Natural killer cell treated with Interleukin-12 subunit alpha and Interleukin-12 subunit beta and Interleukin-15 and Interleukin-18, amount 100 ng/mL, for 72 hours (primary cell): ENCODE results near the gene KLF6. TPM values are rescaled to one million over a fixed set of nuclear protein-coding genes. Genes with fewer than 3 reads are reported as not detected.

Source experiments
- ATAC-seq, 2 donors: fragments of 150-1000 bp; cut with Tn5 transposase in 1 of 2; sonication (Bioruptor Pico), chemical (Tn5 transposase) in 1 of 2; 2 replicates each; pipeline ENCODE4 v1.10.0; 2021
- DNase-seq: peaks from one replicate; pipeline ENCODE4 v3.0.0; 2022; ENCODE audit warnings: low spot score
- H3K27ac Mint-ChIP-seq, 2 donors: 1 replicate in 1 of 2; 2 replicates in 1 of 2; pipeline ENCODE4 v1.8.0; 2022; ENCODE audit warnings: mixed read lengths in 2 of 2, mild to moderate bottlenecking in 1 of 2, moderate library complexity in 1 of 2
- H3K27me3 Mint-ChIP-seq, 2 donors: 1 replicate in 1 of 2; 2 replicates in 1 of 2; pipeline ENCODE4 v1.8.0; 2022; ENCODE audit warnings: mixed read lengths in 2 of 2
- H3K36me3 Mint-ChIP-seq: one replicate; pipeline ENCODE4 v1.8.0; 2022; ENCODE audit warnings: mixed read lengths
- H3K4me1 Mint-ChIP-seq, 2 donors: 1 replicate in 1 of 2; 2 replicates in 1 of 2; pipeline ENCODE4 v1.8.0; 2022; ENCODE audit warnings: low read depth in 2 of 2, mixed read lengths in 2 of 2, mild to moderate bottlenecking in 1 of 2
- H3K4me3 Mint-ChIP-seq: one replicate; pipeline ENCODE4 v1.8.0; 2022; ENCODE audit warnings: mixed read lengths
- H3K9me3 Mint-ChIP-seq: 2 replicates; pipeline ENCODE4 v1.8.0; 2022; ENCODE audit warnings: mixed read lengths
- total RNA-seq, 2 donors: library from RNA; stranded (reverse); gene quantifications; one replicate each; pipeline ENCODE4 v1.2.3, GENCODE V29; 2022

KLF6 gene
- total RNA-seq, 2 donors from 2014 or later, result 225 to 236 TPM

- Mint-ChIP-seq H3K27ac (no peak overlapping the region), H3K27me3 (no peaks in the 10 kb centered on the region), H3K36me3 (no peaks in the 10 kb centered on the region), H3K4me3 (peak overlapping the region; percentile 83), H3K4me1 (peaks cover 26 to 58% of the 10 kb centered on the region in 2 donors), H3K9me3 (no peaks in the 10 kb centered on the region)
- DNase-seq, result peak; percentile 71
- ATAC-seq, result peak in 1 of 2 donors; percentile 1
These were observed 20.9 kb upstream of the KLF6 start for GRCh38 chr10:3805791-3806461.

GRCh38 chr10:3805201-3805790, 20.3 kb upstream of the KLF6 start:
- peak overlapping the region; percentile 83 for H3K4me3 Mint-ChIP-seq
- H3K27ac Mint-ChIP-seq, result no peak overlapping the region
- no peaks in the 10 kb centered on the region for H3K9me3 Mint-ChIP-seq
- H3K4me1 Mint-ChIP-seq, result peaks cover 26 to 55% of the 10 kb centered on the region in 2 donors
- H3K36me3 Mint-ChIP-seq, result no peaks in the 10 kb centered on the region
- ATAC-seq, result peak; percentile 60 to 68
- no peaks in the 10 kb centered on the region for H3K27me3 Mint-ChIP-seq
- DNase-seq, result peak; percentile 80

- H3K27me3 Mint-ChIP-seq, result no peaks in the 10 kb centered on the region
- peak; percentile 79 to 90 for ATAC-seq
- no peaks in the 10 kb centered on the region for H3K36me3 Mint-ChIP-seq
- no peak overlapping the region for H3K27ac Mint-ChIP-seq
- DNase-seq, result peak; percentile 91
- H3K4me1 Mint-ChIP-seq, result peaks cover 26 to 58% of the 10 kb centered on the region in 2 donors
- no peak overlapping the region for H3K4me3 Mint-ChIP-seq
- H3K9me3 Mint-ChIP-seq, result peaks cover 3% of the 10 kb centered on the region
These were observed 19.1 kb upstream of the KLF6 start for GRCh38 chr10:3803927-3804741.

- no peak for DNase-seq
- Mint-ChIP-seq H3K27ac (no peak overlapping the region), H3K4me3 (no peak overlapping the region)
These were observed 18.4 kb upstream of the KLF6 start for GRCh38 chr10:3803295-3803926.

GRCh38 chr10:3802526-3803265, 17.7 kb upstream of the KLF6 start:
- no peak for ATAC-seq
- Mint-ChIP-seq H3K27me3 (no peaks in the 10 kb centered on the region), H3K4me3 (no peak overlapping the region), H3K27ac (no peak overlapping the region), H3K9me3 (peaks cover 3% of the 10 kb centered on the region), H3K4me1 (peaks cover 26 to 51% of the 10 kb centered on the region in 2 donors), H3K36me3 (no peaks in the 10 kb centered on the region)
- DNase-seq, result no peak

More at GRCh38 chr10:3803295-3803926, 18.4 kb upstream of the KLF6 start:
- Mint-ChIP-seq H3K36me3 (no peaks in the 10 kb centered on the region), H3K27me3 (no peaks in the 10 kb centered on the region), H3K9me3 (peaks cover 3% of the 10 kb centered on the region), H3K4me1 (peaks cover 26 to 53% of the 10 kb centered on the region in 2 donors)
- no peak for ATAC-seq

GRCh38 chr10:3801558-3802192, 16.7 kb upstream of the KLF6 start:
- no peak for ATAC-seq
- no peak overlapping the region for H3K27ac Mint-ChIP-seq
- H3K27me3 Mint-ChIP-seq, result no peaks in the 10 kb centered on the region
- no peak overlapping the region for H3K4me3 Mint-ChIP-seq
- no peak for DNase-seq
- no peaks in the 10 kb centered on the region for H3K36me3 Mint-ChIP-seq
- H3K9me3 Mint-ChIP-seq, result peaks cover 3% of the 10 kb centered on the region
- H3K4me1 Mint-ChIP-seq, result peaks cover 26 to 40% of the 10 kb centered on the region in 2 donors

GRCh38 chr10:3800586-3800985, 15.6 kb upstream of the KLF6 start:
- Mint-ChIP-seq H3K9me3 (peaks cover 3% of the 10 kb centered on the region), H3K27ac (no peak overlapping the region), H3K36me3 (no peaks in the 10 kb centered on the region), H3K4me1 (peaks cover 26 to 31% of the 10 kb centered on the region in 2 donors), H3K4me3 (no peak overlapping the region), H3K27me3 (no peaks in the 10 kb centered on the region)
- no peak for DNase-seq
- ATAC-seq, result no peak

- DNase-seq (no peak), ATAC-seq (no peak)
- no peak overlapping the region for H3K4me3 Mint-ChIP-seq
- H3K36me3 Mint-ChIP-seq, result peaks cover 4% of the 10 kb centered on the region
- H3K9me3 Mint-ChIP-seq, result peaks cover 3% of the 10 kb centered on the region
- no peak overlapping the region for H3K27ac Mint-ChIP-seq
- peaks cover 15 to 26% of the 10 kb centered on the region in 2 donors for H3K4me1 Mint-ChIP-seq
- H3K27me3 Mint-ChIP-seq, result no peaks in the 10 kb centered on the region
These were observed 12.7 kb upstream of the KLF6 start for GRCh38 chr10:3797750-3798149.

- Mint-ChIP-seq H3K27ac (no peak overlapping the region), H3K27me3 (no peaks in the 10 kb centered on the region), H3K4me1 (peaks cover 0 to 9% of the 10 kb centered on the region in 2 donors), H3K9me3 (no peaks in the 10 kb centered on the region), H3K4me3 (no peak overlapping the region), H3K36me3 (peaks cover 15% of the 10 kb centered on the region)
- ATAC-seq (no peak), DNase-seq (no peak)
These were observed 8.5 kb upstream of the KLF6 start for GRCh38 chr10:3793553-3793952.

- H3K27me3 Mint-ChIP-seq, result no peaks in the 10 kb centered on the region
- H3K36me3 Mint-ChIP-seq, result peaks cover 15% of the 10 kb centered on the region
These were observed 7.8 kb upstream of the KLF6 start for GRCh38 chr10:3792710-3793219.

GRCh38 chr10:3791974-3792633, 7.1 kb upstream of the KLF6 start:
- no peak for ATAC-seq
- DNase-seq, result no peak
- no peaks in the 10 kb centered on the region for H3K27me3 Mint-ChIP-seq
- no peak overlapping the region for H3K4me3 Mint-ChIP-seq
- H3K36me3 Mint-ChIP-seq, result peaks cover 15% of the 10 kb centered on the region
- H3K27ac Mint-ChIP-seq, result peak overlapping the region in 1 of 2 donors; percentile 9
- H3K9me3 Mint-ChIP-seq, result no peaks in the 10 kb centered on the region
- peaks cover 5 to 11% of the 10 kb centered on the region in 2 donors for H3K4me1 Mint-ChIP-seq

More at GRCh38 chr10:3792710-3793219, 7.8 kb upstream of the KLF6 start:
- Mint-ChIP-seq H3K4me3 (no peak overlapping the region), H3K4me1 (peaks cover 4 to 11% of the 10 kb centered on the region in 2 donors), H3K27ac (peak overlapping the region in 1 of 2 donors; percentile 9), H3K9me3 (no peaks in the 10 kb centered on the region)
- DNase-seq (no peak), ATAC-seq (no peak)

GRCh38 chr10:3790858-3791257, 5.8 kb upstream of the KLF6 start:
- Mint-ChIP-seq H3K36me3 (peaks cover 15% of the 10 kb centered on the region), H3K4me1 (peaks cover 13 to 18% of the 10 kb centered on the region in 2 donors), H3K27me3 (no peaks in the 10 kb centered on the region), H3K4me3 (no peak overlapping the region), H3K27ac (no peak overlapping the region), H3K9me3 (no peaks in the 10 kb centered on the region)
- no peak for DNase-seq
- no peak for ATAC-seq
